NCI-H1694 treated with DMSO at 0.1 percent for 48 hours (cell line): ENCODE measurements around the gene TM2D3.

Experiments used
- DNase-seq: peaks from one replicate; lab custom pipeline; 2025; lab: John Stamatoyannopoulos, UW

The TM2D3 gene

DNA sequence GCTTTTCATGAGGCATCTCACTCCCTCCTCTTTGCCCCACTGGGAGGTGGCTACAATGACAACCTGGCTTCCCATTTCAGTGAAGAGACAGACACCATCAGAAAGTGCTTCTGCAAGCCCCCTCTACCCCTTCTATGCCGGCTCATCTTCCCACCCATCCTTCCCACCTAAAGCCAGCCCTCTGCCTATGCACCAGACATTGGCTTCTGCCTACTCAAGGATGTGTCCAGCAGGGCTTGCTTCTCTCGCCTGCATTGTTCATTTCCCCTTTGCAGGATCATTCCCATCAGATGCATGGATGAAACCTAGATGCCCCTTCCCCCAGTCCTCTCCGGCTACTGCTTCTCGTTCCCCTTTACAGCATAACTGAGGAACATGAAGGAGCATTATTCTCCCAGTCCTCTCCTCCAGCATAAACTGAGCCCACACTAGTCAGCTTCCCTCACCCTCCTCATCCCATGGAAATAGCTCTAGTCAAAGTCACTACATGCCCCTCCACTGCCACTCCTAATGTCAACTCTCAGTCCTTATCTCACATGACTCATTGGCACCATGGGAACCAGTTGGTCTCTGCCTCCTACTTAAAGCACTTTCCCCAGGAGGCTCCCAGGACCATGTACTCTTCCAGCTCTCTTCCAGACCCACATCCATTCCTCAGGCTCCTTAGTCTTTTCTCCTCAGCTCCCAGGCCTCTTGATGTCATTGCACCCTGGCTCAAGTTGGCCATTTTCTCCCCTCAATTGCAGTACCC is 47.9 kb downstream of the TM2D3 start:
- DNase-seq, result no peak

- DNase-seq, result no peak
Measured at GRCh38 chr15:101602801-101603200, 49.4 kb downstream of the TM2D3 start.

GRCh38 chr15:101600035-101600434 is 52.1 kb downstream of the TM2D3 start:
- DNase-seq, result no peak

- no peak for DNase-seq
Measured at GRCh38 chr15:101599091-101599490, 53.1 kb downstream of the TM2D3 start.

- DNase-seq, result no peak
Measured at GRCh38 chr15:101597360-101597928, 54.7 kb downstream of the TM2D3 start.

GRCh38 chr15:101596633-101597032 is 55.5 kb downstream of the TM2D3 start:
- DNase-seq, result no peak
